GM23338 (cell line): Measurements from ENCODE around the gene IGF2BP3. TPM values are rescaled to one million over a fixed set of nuclear protein-coding genes. Genes with fewer than 3 reads are reported as not detected.

Experiments used
- ATAC-seq: fragments of 200-7000 bp; cut with Tn5 transposase; 3 replicates; pipeline ENCODE4 v1.9.1; 2020
- DNase-seq: peaks from one replicate; pipeline ENCODE4 v3.0.0-alpha.2; 2015; ENCODE audit warnings: low spot score
- H2AFZ ChIP-seq: fragments of 200-600 bp; sonication (generic); 2 replicates; pipeline ENCODE4 v1.8.0; 2016; ENCODE audit warnings: antibody characterized with exemption, mild to moderate bottlenecking, moderate library complexity
- H3F3A ChIP-seq: fragments of 200-600 bp; sonication (generic); replicated peaks from 2 replicates; pipeline ENCODE4 v1.8.0; 2017; ENCODE audit warnings: antibody characterized with exemption, mixed run types, low read depth
- H3K27ac ChIP-seq: fragments of 200-600 bp; sonication (generic); 2 replicates; pipeline ENCODE4 v1.6.1; 2016; ENCODE audit warnings: low read depth
- H3K27me3 ChIP-seq: fragments of 200-600 bp; sonication (generic); 2 replicates; pipeline ENCODE4 v1.8.0; 2016; ENCODE audit warnings: mild to moderate bottlenecking, mixed run types, moderate library complexity; ENCODE audit not compliant: insufficient read depth
- H3K36me3 ChIP-seq: fragments of 200-600 bp; sonication (generic); 2 replicates; pipeline ENCODE4 v1.8.0; 2016; ENCODE audit warnings: mild to moderate bottlenecking; ENCODE audit not compliant: insufficient read depth
- H3K4me1 ChIP-seq: fragments of 200-600 bp; sonication (generic); 2 replicates; pipeline ENCODE4 v1.8.0; 2016; ENCODE audit warnings: mild to moderate bottlenecking, moderate library complexity; ENCODE audit not compliant: insufficient read depth
- H3K4me2 ChIP-seq: fragments of 200-600 bp; sonication (generic); 2 replicates; pipeline ENCODE4 v1.7.1; 2017; ENCODE audit warnings: mixed run types
- H3K4me3 ChIP-seq: fragments of 200-600 bp; sonication (generic); 2 replicates; pipeline ENCODE4 v1.6.1; 2016; ENCODE audit warnings: mixed run types
- H3K79me2 ChIP-seq: fragments of 200-600 bp; sonication (generic); replicated peaks from 2 replicates; pipeline ENCODE4 v1.8.0; 2017; ENCODE audit warnings: mild to moderate bottlenecking; ENCODE audit not compliant: insufficient read depth
- H3K9me2 ChIP-seq: fragments of 200-600 bp; sonication (generic); 2 replicates; pipeline ENCODE4 v1.8.0; 2017; ENCODE audit not compliant: insufficient read depth
- H4K20me1 ChIP-seq: fragments of 200-600 bp; sonication (generic); replicated peaks from 2 replicates; pipeline ENCODE4 v1.8.0; 2017; ENCODE audit warnings: mild to moderate bottlenecking; ENCODE audit not compliant: insufficient read depth
- H3K27ac Mint-ChIP-seq: 2 replicates; pipeline ENCODE4 v1.8.0; 2020; ENCODE audit warnings: inconsistent platforms, mild to moderate bottlenecking, moderate library complexity, mixed read lengths
- H3K27me3 Mint-ChIP-seq: 3 replicates; pipeline ENCODE4 v1.8.0; 2022; ENCODE audit warnings: low read depth, mild to moderate bottlenecking, moderate library complexity, mixed read lengths, inconsistent platforms; ENCODE audit not compliant: insufficient read depth, poor library complexity
- H3K36me3 Mint-ChIP-seq: 3 replicates; pipeline ENCODE4 v1.8.0; 2021; ENCODE audit warnings: low read depth, mild to moderate bottlenecking, inconsistent platforms, moderate library complexity, mixed read lengths
- H3K4me1 Mint-ChIP-seq: 3 replicates; pipeline ENCODE4 v1.8.0; 2020; ENCODE audit warnings: mild to moderate bottlenecking, inconsistent platforms, mixed read lengths
- H3K4me3 Mint-ChIP-seq: 3 replicates; pipeline ENCODE4 v1.8.0; 2021; ENCODE audit warnings: moderate library complexity, mild to moderate bottlenecking, inconsistent platforms, mixed read lengths
- H3K9me3 Mint-ChIP-seq: 3 replicates; pipeline ENCODE4 v1.8.0; 2020; ENCODE audit warnings: moderate library complexity, mild to moderate bottlenecking, inconsistent platforms, mixed read lengths
- CREB1 ChIP-seq: fragments of 250-450 bp; sonication (Bioruptor Pico); IDR thresholded peaks from 2 replicates; pipeline ENCODE4 v1.5.0; 2020; ENCODE audit warnings: low read depth, mild to moderate bottlenecking, moderate library complexity
- CTCF ChIP-seq, 2 experiments: fragments of 200-600 bp in 1 of 2; sonication (generic) in 1 of 2; conservative IDR thresholded peaks; 2 replicates each; pipeline versions ENCODE4 v1.5.1 to v1.6.1; 2016 to 2017; ENCODE audit warnings: antibody characterized with exemption in 2 of 2, low read depth in 2 of 2, mild to moderate bottlenecking in 2 of 2, moderate library complexity in 1 of 2
- ETS1 ChIP-seq: IDR thresholded peaks from 2 replicates; pipeline ENCODE4 v1.6.1; 2016; ENCODE audit warnings: antibody characterized with exemption
- EZH2 ChIP-seq: fragments of 200-600 bp; sonication (generic); IDR thresholded peaks from one replicate; pipeline ENCODE4 v1.8.0; 2017; ENCODE audit warnings: antibody characterized with exemption, mild to moderate bottlenecking, low read depth; ENCODE audit not compliant: unreplicated experiment
- EZH2phosphoT487 ChIP-seq: fragments of 200-600 bp; sonication (generic); IDR thresholded peaks from one replicate; pipeline ENCODE4 v1.8.1; 2018; ENCODE audit warnings: antibody characterized with exemption; ENCODE audit not compliant: unreplicated experiment
- JUNB ChIP-seq: IDR thresholded peaks from one replicate; pipeline ENCODE4 v1.6.1; 2016; ENCODE audit warnings: antibody characterized with exemption; ENCODE audit not compliant: unreplicated experiment
- NANOG ChIP-seq: IDR thresholded peaks from 2 replicates; pipeline ENCODE4 v1.6.1; 2016; ENCODE audit warnings: antibody characterized with exemption, borderline replicate concordance
- POLR2AphosphoS5 ChIP-seq: IDR thresholded peaks from 2 replicates; pipeline ENCODE4 v1.6.1; 2016; ENCODE audit warnings: antibody characterized with exemption, low read depth
- REST ChIP-seq: IDR thresholded peaks from one replicate; pipeline ENCODE4 v1.6.1; 2018; ENCODE audit warnings: antibody characterized with exemption; ENCODE audit not compliant: unreplicated experiment
- STAT1 ChIP-seq: IDR thresholded peaks from one replicate; pipeline ENCODE4 v1.6.1; 2016; ENCODE audit warnings: antibody characterized with exemption; ENCODE audit not compliant: unreplicated experiment
- ZNF114 ChIP-seq: fragments of 250-450 bp; sonication (Bioruptor Pico); IDR thresholded peaks from 2 replicates; pipeline ENCODE4 v1.5.0; 2020; ENCODE audit warnings: mild to moderate bottlenecking, moderate library complexity
- ZNF331 ChIP-seq: fragments of 250-450 bp; sonication (Bioruptor Pico); IDR thresholded peaks from 2 replicates; pipeline ENCODE4 v1.5.0; 2020; ENCODE audit warnings: low read depth, mild to moderate bottlenecking, moderate library complexity
- ZNF462 ChIP-seq: fragments of 250-450 bp; sonication (Bioruptor Pico); IDR thresholded peaks from 2 replicates; pipeline ENCODE4 v1.5.0; 2020; ENCODE audit warnings: mild to moderate bottlenecking, moderate library complexity
- long read RNA-seq: library from polyadenylated mRNA; unstranded; transcript quantifications from one replicate; pipeline ENCODE4 v2.0.0, GENCODE V29; 2020; ENCODE audit not compliant: unreplicated experiment
- polyA plus RNA-seq: library from polyadenylated mRNA; unstranded; fragments of >200 nt; fragmentation: Nextera tagmentation; extraction: Ambion mirVana; gene quantifications from 2 replicates; pipeline ENCODE4 v1.2.1, GENCODE V29; 2016
- total RNA-seq: library from RNA; depleted of rRNA; stranded (reverse); fragments of >200 nt; shearing (Covaris generic); gene quantifications from 2 replicates; pipeline ENCODE4 v1.2.3, GENCODE V29; 2014; rRNA removed

The IGF2BP3 gene
- total RNA-seq, result 183 and 209 TPM in 2 replicates
- 47.1 and 52.0 TPM in 2 replicates for polyA plus RNA-seq
- long read RNA-seq, full-length matches to known transcripts, result 18 of 63 reads
- long read RNA-seq, partial matches to known transcripts, result 26 of 63 reads
- long read RNA-seq, other reads (novel, unspliced or antisense), result 19 of 63 reads

- H3K4me3 ChIP-seq, result peak within 1 kb of the TSS; percentile 64
- no peak for TF ChIP-seq ETS1
- TF ChIP-seq POLR2AphosphoS5, result peak; percentile 59; the same call in 1 of the 2 replicates
- TF ChIP-seq CREB1, result peak; percentile 41
- no peak for TF ChIP-seq STAT1
- no peak for TF ChIP-seq EZH2
- TF ChIP-seq ZNF114 (CRISPR knock-in tag), result no peak
- no peak for TF ChIP-seq CTCF (conservative IDR thresholded peaks at IDR 0.05; ENCODE audit: low read depth in 2 of 2)
- TF ChIP-seq ZNF331, result no peak
- no peak for TF ChIP-seq EZH2phosphoT487
- TF ChIP-seq REST, result peak; percentile 8
- TF ChIP-seq ZNF462 (CRISPR knock-in tag), result no peak
- TF ChIP-seq JUNB, result no peak
- no peak for TF ChIP-seq NANOG
- peak; percentile 13 for ATAC-seq
- H3K27me3 ChIP-seq, result no peaks in the 10 kb centered on the region
- H3K4me1 ChIP-seq, result peaks cover 15% of the 10 kb centered on the region
- peak; percentile 97 for DNase-seq
- no peaks in the 10 kb centered on the region for H3K36me3 ChIP-seq
- Mint-ChIP-seq H3K36me3 (peaks cover 24% of the 10 kb centered on the region), H3K9me3 (peaks cover 7% of the 10 kb centered on the region; the same call in 2 of the 3 replicates), H3K4me3 (peak within 1 kb of the TSS; percentile 99), H3K27ac (peak within 1 kb of the TSS; percentile 96), H3K4me1 (peaks cover 15% of the 10 kb centered on the region), H3K27me3 (peaks cover 20% of the 10 kb centered on the region)
- no peaks in the 10 kb centered on the region for H4K20me1 ChIP-seq
- no peak within 1 kb of the TSS for H2AFZ ChIP-seq
- H3K4me2 ChIP-seq, result peak within 1 kb of the TSS; percentile 85
- peak within 1 kb of the TSS; percentile 96 for H3K27ac ChIP-seq
- H3K79me2 ChIP-seq, result peaks cover 66% of the 10 kb centered on the region
- H3K9me2 ChIP-seq, result no peaks in the 10 kb centered on the region
- peaks cover 7% of the 10 kb centered on the region; the same call in 1 of the 2 replicates for H3F3A ChIP-seq
Measured at GRCh38 chr7:23470330-23471105, at the start of gene IGF2BP3. Gene IGF2BP3, minus strand, starts transcription at chr7:23470491. Its CDS starts 381 bp downstream, at chr7:23470110.
